Transverse colon (tissue), 1 donor: Measurements from ENCODE around the gene ACOX2.

Source experiments
- EP300 ChIP-seq: sonication (generic); formaldehyde crosslinking; IDR thresholded peaks from one replicate; pipeline ENCODE4 v1.6.1; 2017; ENCODE audit warnings: antibody characterized with exemption, low read depth
- POLR2A ChIP-seq: fragments of 450-650 bp; IDR thresholded peaks from one replicate; pipeline ENCODE4 v1.6.1; 2016; ENCODE audit warnings: antibody characterized with exemption, mild to moderate bottlenecking, moderate library complexity

DNA sequence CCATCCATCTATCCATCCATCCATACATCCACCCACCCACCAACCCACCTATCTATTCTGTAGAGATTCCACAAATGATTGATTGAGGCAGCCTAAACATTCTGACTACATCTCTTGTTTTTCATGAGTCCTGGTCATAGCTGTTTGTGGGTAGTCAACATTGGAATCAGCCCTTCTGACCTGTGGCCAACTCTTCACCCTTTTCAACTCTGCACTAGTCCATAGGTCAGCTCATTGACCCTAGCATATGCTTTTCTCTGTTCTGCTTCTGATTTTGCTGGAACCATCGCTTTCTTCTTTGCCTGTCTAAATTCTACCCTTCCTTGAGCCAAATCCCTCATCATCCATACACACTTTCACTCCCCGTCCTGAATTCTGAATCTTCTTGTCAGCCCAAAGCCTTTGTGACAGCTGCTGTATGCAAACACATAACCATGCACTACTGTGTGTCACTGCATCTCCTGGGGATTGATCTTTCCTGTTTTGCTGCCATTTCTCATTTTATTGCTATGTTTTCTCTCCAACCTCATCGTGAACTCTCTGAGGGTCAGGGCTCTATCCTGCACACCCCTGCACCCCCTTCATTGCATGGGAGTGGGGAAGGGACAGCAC lies 61.9 kb downstream of the ACOX2 start:
- TF ChIP-seq EP300, result no peak
- TF ChIP-seq POLR2A, result no peak
